Vagina (tissue), 2 donors: Measurements from ENCODE around the gene SAT1. TPM values are rescaled to one million over a fixed set of nuclear protein-coding genes. Genes with fewer than 3 reads are reported as not detected.

ENCODE experiments used
- DNase-seq, 2 donors: peaks; one replicate each; pipeline ENCODE4 v3.0.0-alpha.2; 2017; ENCODE audit errors: extremely low spot score in 2 of 2
- H3K27ac ChIP-seq: fragments of 200-600 bp; sonication (generic); one replicate; pipeline ENCODE4 v1.5.1; 2019
- H3K27me3 ChIP-seq: fragments of 200-600 bp; sonication (generic); one replicate; pipeline ENCODE4 v1.5.1; 2019
- H3K36me3 ChIP-seq, 2 donors: fragments of 200-600 bp; sonication (generic); one replicate each; pipeline ENCODE4 v1.5.1; 2017 to 2019
- H3K4me1 ChIP-seq: fragments of 200-600 bp; sonication (generic); one replicate; pipeline ENCODE4 v1.5.1; 2019
- H3K4me3 ChIP-seq, 2 donors: fragments of 200-600 bp; sonication (generic); 1 replicate in 1 of 2; 2 replicates in 1 of 2; pipeline ENCODE4 v1.5.1; 2016 to 2019
- H3K9me3 ChIP-seq: fragments of 200-600 bp; sonication (generic); one replicate; pipeline ENCODE4 v1.5.1; 2019
- CTCF ChIP-seq, 3 experiments: fragments of 450-650 bp in 2 of 3; fragments of 200-600 bp in 1 of 3; sonication (generic) in 1 of 3; IDR thresholded peaks; one replicate each; pipeline ENCODE4 v1.5.1; 2017 to 2019; ENCODE audit warnings: antibody characterized with exemption in 3 of 3, mild to moderate bottlenecking in 2 of 3, moderate library complexity in 2 of 3
- POLR2A ChIP-seq, 2 donors: fragments of 450-650 bp; IDR thresholded peaks; one replicate each; pipeline ENCODE4 v1.6.1; 2017; ENCODE audit warnings: antibody characterized with exemption in 2 of 2, mild to moderate bottlenecking in 2 of 2, moderate library complexity in 2 of 2
- POLR2AphosphoS5 ChIP-seq, 2 donors: sonication (generic); formaldehyde crosslinking; IDR thresholded peaks; one replicate each; pipeline ENCODE4 v1.9.0; 2017; ENCODE audit warnings: antibody characterized with exemption in 2 of 2, mild to moderate bottlenecking in 2 of 2, low read depth in 1 of 2; ENCODE audit not compliant: insufficient read depth in 1 of 2
- intact Hi-C: fragments of 100-400 bp; cut with DNase I; formaldehyde crosslinking; loops from one replicate; pipeline ENCODE4 v1.15.1; 2023
- total RNA-seq: library from RNA; depleted of rRNA; stranded (reverse); fragments of >200 nt; gene quantifications from one replicate; pipeline ENCODE4 v1.2.3, GENCODE V29; 2016

SAT1 gene
- total RNA-seq, 1 donor from 2014 or later = 389 TPM

- no peaks in the 10 kb centered on the region for H3K27me3 ChIP-seq
- H3K4me1 ChIP-seq = no peaks in the 10 kb centered on the region
- no peak for DNase-seq
- intact Hi-C loops = no loop called here
- H3K9me3 ChIP-seq = no peaks in the 10 kb centered on the region
- no peak overlapping the region for H3K27ac ChIP-seq
- no peak overlapping the region for H3K4me3 ChIP-seq
- no peak for TF ChIP-seq POLR2AphosphoS5 (IDR thresholded peaks at IDR 0.05; ENCODE audit: insufficient read depth in 1 of 2, low read depth in 1 of 2)
- no peak for TF ChIP-seq POLR2A (IDR thresholded peaks at IDR 0.05)
- no peak for TF ChIP-seq CTCF (IDR thresholded peaks at IDR 0.05)
- no peaks in the 10 kb centered on the region for H3K36me3 ChIP-seq
Observed at GRCh38 chrX:23819385-23820234, 36.6 kb downstream of the SAT1 start.

- no peak for TF ChIP-seq POLR2AphosphoS5 (IDR thresholded peaks at IDR 0.05; ENCODE audit: insufficient read depth in 1 of 2, low read depth in 1 of 2)
- TF ChIP-seq CTCF (IDR thresholded peaks at IDR 0.05) = no peak
- no peak for TF ChIP-seq POLR2A (IDR thresholded peaks at IDR 0.05)
- H3K27ac ChIP-seq = no peak overlapping the region
- no peaks in the 10 kb centered on the region for H3K9me3 ChIP-seq
- H3K36me3 ChIP-seq = no peaks in the 10 kb centered on the region
- no peaks in the 10 kb centered on the region for H3K4me1 ChIP-seq
- no peaks in the 10 kb centered on the region for H3K27me3 ChIP-seq
- no peak for DNase-seq
- intact Hi-C loops = no loop called here
- H3K4me3 ChIP-seq = no peak overlapping the region
Observed at GRCh38 chrX:23820235-23820782, 37.3 kb downstream of the SAT1 start.

GRCh38 chrX:23821847-23822246 is 38.9 kb downstream of the SAT1 start:
- Histone ChIP-seq H3K4me3 (no peak overlapping the region), H3K27ac (no peak overlapping the region), H3K36me3 (no peaks in the 10 kb centered on the region), H3K9me3 (no peaks in the 10 kb centered on the region), H3K27me3 (no peaks in the 10 kb centered on the region), H3K4me1 (no peaks in the 10 kb centered on the region)
- intact Hi-C loops = no loop called here
- no peak for TF ChIP-seq CTCF (IDR thresholded peaks at IDR 0.05)
- TF ChIP-seq POLR2AphosphoS5 (IDR thresholded peaks at IDR 0.05; ENCODE audit: insufficient read depth in 1 of 2, low read depth in 1 of 2) = no peak
- TF ChIP-seq POLR2A (IDR thresholded peaks at IDR 0.05) = no peak
- DNase-seq = no peak

GRCh38 chrX:23822397-23822796 is 39.4 kb downstream of the SAT1 start:
- Histone ChIP-seq H3K9me3 (no peaks in the 10 kb centered on the region), H3K27ac (no peak overlapping the region), H3K27me3 (no peaks in the 10 kb centered on the region), H3K36me3 (no peaks in the 10 kb centered on the region), H3K4me1 (no peaks in the 10 kb centered on the region), H3K4me3 (no peak overlapping the region)
- no peak for DNase-seq
- TF ChIP-seq POLR2AphosphoS5 (IDR thresholded peaks at IDR 0.05; ENCODE audit: insufficient read depth in 1 of 2, low read depth in 1 of 2) (no peak), CTCF (IDR thresholded peaks at IDR 0.05) (no peak), POLR2A (IDR thresholded peaks at IDR 0.05) (no peak)
- intact Hi-C loops = no loop called here

- intact Hi-C loops = no loop called here
- H3K27ac ChIP-seq = no peak overlapping the region
- no peaks in the 10 kb centered on the region for H3K4me1 ChIP-seq
- no peak overlapping the region for H3K4me3 ChIP-seq
- H3K27me3 ChIP-seq = no peaks in the 10 kb centered on the region
- TF ChIP-seq POLR2AphosphoS5 (IDR thresholded peaks at IDR 0.05; ENCODE audit: insufficient read depth in 1 of 2, low read depth in 1 of 2) = no peak
- no peak for TF ChIP-seq CTCF (IDR thresholded peaks at IDR 0.05)
- no peak for TF ChIP-seq POLR2A (IDR thresholded peaks at IDR 0.05)
- no peaks in the 10 kb centered on the region for H3K36me3 ChIP-seq
- DNase-seq = no peak
- no peaks in the 10 kb centered on the region for H3K9me3 ChIP-seq
Observed at GRCh38 chrX:23822841-23823240, 39.9 kb downstream of the SAT1 start.
